A549 (cell line): ENCODE data around the gene TTBK2.
"Not testable (repeated sequence)": the region's sequence is repeated elsewhere in the genome, so short reads cannot be mapped to it uniquely, and the experiment has no call there.

Source experiments
- CEBPB ChIP-seq, 2 experiments: fragments of >200 bp in 1 of 2; sonication (Bioruptor Twin) in 1 of 2; formaldehyde crosslinking in 1 of 2; IDR thresholded peaks; 2 replicates each; pipeline ENCODE4 v1.6.1; 2012 to 2016
- HDAC2 ChIP-seq: fragments of 200-600 bp; sonication (generic); IDR thresholded peaks from 2 replicates; pipeline ENCODE4 v1.6.1; 2016
- MAX ChIP-seq: IDR thresholded peaks from 2 replicates; pipeline ENCODE4 v1.6.1; 2012
- POLR2A ChIP-seq: IDR thresholded peaks from 2 replicates; pipeline ENCODE4 v1.6.1; 2012; ENCODE audit warnings: mild to moderate bottlenecking, low read length
- SREBF2 ChIP-seq: fragments of 450-650 bp; IDR thresholded peaks from 2 replicates; pipeline ENCODE4 v1.6.1; 2014; ENCODE audit warnings: mild to moderate bottlenecking, moderate library complexity
- USF2 ChIP-seq: fragments of 450-650 bp; IDR thresholded peaks from 2 replicates; pipeline ENCODE4 v1.6.1; 2014; ENCODE audit warnings: antibody characterized with exemption
- TF ChIP-seq, protein P1 (sequence below): fragments of >200 bp; sonication (Bioruptor Twin); formaldehyde crosslinking; IDR thresholded peaks from 3 replicates; pipeline ENCODE4 v1.5.1; 2016

DNA sequence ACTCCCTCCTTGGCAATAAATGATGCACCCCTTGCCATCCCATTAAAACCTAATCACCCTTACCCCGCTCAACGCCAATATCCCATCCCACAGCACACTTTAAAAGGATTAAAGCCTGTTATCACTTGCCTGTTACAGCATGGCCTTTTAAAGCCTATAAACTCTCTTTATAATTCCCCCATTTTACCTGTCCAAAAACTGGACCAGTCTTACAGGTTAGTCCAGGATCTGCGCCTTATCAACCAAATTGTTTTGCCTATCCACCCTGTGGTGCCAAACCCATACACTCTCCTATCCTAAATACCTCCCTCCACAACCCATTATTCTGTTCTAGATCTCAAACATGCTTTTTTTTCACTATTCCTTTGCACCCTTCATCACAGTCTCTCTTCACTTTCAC lies 33.2 kb downstream of the TTBK2 start:
- TF ChIP-seq, protein P1, sequence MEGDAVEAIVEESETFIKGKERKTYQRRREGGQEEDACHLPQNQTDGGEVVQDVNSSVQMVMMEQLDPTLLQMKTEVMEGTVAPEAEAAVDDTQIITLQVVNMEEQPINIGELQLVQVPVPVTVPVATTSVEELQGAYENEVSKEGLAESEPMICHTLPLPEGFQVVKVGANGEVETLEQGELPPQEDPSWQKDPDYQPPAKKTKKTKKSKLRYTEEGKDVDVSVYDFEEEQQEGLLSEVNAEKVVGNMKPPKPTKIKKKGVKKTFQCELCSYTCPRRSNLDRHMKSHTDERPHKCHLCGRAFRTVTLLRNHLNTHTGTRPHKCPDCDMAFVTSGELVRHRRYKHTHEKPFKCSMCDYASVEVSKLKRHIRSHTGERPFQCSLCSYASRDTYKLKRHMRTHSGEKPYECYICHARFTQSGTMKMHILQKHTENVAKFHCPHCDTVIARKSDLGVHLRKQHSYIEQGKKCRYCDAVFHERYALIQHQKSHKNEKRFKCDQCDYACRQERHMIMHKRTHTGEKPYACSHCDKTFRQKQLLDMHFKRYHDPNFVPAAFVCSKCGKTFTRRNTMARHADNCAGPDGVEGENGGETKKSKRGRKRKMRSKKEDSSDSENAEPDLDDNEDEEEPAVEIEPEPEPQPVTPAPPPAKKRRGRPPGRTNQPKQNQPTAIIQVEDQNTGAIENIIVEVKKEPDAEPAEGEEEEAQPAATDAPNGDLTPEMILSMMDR: not testable (repeated sequence)
- TF ChIP-seq POLR2A; USF2; HDAC2; MAX; SREBF2; CEBPB (IDR thresholded peaks at IDR 0.05): not testable (repeated sequence)
